T-helper 1 cell (primary cell): Measurements from ENCODE around the gene MPPED2.

Source experiments
- DNase-seq, 5 donors: peaks; one replicate each; pipeline ENCODE4 v3.0.0-alpha.2; 2012 to 2020

The MPPED2 gene

DNA sequence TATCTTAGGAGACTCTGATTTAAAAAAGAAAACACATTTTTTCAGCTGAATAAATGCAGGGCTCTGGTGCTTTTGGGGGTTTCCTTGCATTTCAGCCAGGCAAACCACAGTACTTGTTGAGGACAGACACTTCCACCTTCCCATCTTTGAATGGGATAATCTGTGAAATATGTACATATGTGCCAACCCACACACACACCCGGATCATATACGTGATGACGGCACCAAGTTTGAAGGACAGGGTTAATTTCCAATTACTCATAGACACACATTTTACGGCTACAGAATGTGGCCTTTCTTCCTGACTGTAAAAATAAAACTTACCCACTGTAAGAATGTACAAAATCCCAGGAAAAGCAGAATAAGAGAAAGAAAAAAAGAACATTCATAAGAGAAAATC, 104.4 kb downstream of the MPPED2 start:
- DNase-seq = no peak

DNA sequence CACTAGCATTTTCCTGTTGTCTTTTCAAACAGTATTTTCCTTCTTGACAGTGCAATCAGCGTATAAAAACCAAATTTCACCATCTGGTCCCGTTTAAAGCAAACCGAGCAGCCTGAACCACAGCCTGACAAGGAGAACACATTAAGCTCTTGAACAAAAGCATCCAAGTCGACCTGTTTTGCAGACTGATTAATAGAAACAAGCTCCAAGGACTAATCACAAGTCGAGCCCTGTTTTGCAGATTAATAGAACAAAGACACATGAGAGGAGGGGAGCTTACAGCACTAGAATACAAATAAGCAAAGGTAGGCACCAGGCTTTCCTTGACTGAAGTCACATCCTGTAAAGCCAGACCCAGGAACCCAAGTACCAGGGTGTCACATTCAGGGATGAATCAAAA, 104.8 kb downstream of the MPPED2 start:
- DNase-seq = no peak

DNA sequence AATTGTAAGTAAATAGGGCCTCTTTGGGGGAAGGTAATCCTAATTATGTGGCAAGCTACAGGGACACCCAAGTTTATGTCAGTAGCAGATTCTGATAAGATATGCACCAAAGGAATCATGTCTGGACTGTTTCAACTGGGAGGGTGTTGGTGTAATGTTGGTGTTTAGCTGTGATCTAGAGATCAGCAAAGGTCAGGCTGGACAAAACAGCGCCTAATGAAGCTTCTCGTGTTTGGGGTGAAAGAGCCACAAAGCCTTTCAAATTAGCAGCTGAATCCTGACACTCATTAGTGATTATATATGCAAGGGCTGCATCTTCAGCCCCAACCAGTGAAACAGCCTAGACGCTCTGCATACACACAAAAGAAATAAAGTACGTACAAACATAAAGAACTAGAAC, 106.3 kb downstream of the MPPED2 start:
- DNase-seq = no peak

DNA sequence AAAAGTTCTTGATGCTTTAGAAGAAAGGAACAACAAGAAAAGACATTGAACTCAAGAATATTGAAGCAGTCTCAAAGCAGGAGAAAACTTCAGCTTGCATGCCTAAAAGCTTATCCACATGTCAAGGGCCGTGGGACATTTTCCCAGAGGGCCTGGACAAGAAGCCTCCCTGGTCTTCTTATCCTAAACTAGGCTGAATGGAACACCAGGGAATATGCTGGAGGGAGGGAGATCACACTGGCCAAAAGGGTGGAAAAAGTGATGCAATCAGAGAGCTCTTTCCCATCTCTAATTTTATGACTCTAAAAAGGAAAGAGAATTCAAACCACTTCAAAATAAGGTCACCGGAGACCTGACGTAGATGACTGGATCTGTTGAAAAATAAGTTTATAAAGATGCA, 107.2 kb downstream of the MPPED2 start:
- DNase-seq = no peak

DNA sequence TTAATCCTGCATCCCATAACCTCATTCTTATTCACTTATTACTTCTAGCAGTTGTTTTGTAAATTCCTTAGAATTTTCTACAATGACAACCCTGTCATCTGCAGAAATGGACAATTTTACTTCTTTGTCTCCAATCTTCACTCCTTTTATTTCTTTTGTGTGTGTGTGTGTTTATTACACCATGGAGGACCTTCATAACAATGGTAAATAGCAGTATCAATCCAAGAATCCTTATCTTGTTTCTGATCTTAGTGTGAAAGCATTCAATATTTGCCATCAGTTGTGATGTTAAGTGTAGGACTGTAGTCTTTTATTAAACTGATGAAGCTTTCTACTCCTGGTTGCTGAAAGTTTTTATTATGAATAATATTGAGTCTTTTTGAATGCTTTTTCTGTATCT, 109.1 kb downstream of the MPPED2 start:
- no peak for DNase-seq

DNA sequence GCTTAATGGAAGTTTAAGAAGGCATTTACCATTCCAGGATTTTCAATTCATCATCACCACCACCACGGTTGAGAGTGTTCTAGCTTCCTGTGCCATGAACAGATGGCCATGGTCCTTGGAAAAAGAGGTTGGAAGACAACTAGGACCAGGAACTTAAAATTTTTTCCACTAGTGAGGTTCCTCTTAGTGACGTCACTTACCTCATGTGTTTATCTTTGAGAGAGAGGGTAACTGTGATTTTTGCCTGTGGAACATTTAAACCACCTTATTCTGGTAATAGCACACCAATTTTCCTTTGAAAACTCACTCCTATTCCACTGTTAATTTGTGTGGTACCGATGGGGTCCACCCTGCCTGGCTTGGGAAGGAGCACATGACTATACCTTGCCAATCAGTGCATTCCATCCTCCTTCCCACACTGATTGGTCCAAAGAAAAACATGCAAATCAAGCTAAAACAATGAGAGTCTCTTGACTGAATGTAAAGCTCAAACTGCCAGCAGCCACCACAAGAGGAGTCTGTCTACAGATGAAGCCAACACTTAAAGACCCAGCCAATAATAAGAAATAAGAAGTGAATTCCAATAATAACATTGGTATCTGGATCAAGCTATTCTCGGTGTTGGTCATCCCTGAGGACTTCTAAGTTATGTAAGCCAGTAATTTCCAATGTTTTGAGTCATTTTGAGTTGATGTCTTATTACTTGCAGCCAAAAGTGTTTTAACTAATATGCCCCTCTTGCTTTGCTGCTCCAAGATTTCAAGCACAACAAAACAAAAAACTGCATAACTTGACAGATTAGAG, 111.8 kb downstream of the MPPED2 start:
- no peak for DNase-seq

DNA sequence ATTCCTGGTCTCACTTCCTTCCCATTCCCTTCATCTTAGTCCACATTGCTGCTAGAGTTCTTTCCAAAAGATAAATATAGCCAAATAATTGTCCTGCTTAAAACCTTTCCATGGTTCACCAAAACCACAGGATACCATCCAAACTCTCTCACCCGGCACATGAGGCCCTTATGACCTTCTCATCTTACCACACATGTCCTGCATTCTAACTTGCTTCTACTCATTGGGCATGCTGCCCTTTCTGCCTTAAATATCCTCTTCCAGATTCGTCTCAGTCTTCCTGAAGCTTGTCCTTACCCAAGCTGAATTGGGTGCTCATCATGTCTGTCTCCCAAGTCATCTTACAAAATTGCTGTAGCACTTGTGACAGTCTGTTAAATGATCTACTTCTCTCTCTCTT, 114.9 kb downstream of the MPPED2 start:
- DNase-seq = no peak

DNA sequence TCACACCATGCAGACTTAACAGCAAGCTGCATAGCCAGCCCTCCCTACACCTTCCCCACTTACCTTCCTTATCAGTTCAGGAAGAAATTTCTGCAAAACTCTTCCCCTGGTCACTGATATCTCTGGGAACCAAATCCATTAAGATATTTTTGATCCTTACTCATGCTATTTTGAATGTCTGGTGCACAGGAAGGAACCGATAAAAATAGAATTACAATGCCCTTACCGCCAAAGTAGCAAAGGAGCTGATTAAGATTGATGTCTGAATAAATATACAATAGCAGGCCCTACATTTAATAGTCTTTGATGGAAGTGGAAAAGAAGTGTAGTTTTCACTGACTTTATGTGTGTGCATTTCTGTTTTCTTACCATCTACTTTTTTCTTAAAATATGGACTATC, 117.3 kb downstream of the MPPED2 start:
- DNase-seq = no peak

DNA sequence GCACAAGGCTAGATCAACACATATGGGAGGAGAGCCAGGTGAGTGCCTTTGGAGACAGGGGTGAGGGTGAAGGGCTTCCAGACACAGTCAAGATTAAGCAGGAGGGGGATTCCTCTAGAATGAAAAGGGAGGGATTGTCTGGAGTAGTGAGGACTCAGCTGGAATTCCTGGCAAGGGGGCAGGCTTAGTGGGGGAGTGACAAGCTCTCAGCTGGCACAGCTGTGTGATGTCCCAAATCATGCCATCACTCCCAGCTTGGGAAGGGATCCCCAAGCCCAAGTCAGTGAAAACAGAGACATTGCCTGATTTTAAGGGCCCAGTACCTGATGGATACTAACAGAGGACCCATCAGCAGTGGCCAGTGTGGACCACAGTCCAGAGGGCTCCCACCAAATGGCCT, 119.0 kb downstream of the MPPED2 start:
- DNase-seq = no peak

DNA sequence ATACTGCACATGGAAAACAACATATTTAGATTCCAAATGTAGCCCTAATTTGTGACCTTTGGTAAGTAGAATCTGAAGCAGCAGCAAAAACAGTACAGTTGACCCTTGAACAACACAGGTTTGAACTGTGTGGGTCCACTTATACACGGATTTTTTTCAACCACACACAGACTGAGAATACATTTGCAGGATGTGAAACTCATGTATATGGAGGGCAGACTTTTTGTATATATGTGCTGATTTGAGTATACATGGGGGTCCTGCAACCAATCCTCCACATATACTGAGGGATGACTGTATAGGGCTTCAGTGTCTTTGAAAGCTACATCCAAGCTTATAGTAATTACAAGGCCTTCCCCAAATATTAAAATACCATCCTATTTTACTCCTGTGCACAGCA, 120.5 kb downstream of the MPPED2 start:
- DNase-seq = no peak

DNA sequence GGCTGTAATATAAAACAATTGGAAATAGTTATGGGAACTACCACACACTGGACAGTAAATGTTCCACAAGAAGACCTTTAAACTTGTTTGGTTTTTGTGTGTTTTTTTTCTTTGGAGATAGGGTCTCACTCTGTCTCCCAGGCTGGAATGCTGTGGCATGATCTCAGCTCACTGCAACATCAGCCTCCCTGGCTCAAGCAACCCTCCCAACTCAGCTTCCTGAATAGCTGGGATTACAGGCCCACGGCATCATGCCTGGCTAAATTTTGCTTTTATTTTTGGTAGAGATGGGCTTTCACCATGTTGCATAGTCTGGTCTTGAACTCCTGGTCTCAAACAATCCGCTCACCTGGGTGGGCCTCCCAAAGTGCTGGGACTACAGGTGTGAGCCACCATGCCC, 121.0 kb downstream of the MPPED2 start:
- no peak for DNase-seq

DNA sequence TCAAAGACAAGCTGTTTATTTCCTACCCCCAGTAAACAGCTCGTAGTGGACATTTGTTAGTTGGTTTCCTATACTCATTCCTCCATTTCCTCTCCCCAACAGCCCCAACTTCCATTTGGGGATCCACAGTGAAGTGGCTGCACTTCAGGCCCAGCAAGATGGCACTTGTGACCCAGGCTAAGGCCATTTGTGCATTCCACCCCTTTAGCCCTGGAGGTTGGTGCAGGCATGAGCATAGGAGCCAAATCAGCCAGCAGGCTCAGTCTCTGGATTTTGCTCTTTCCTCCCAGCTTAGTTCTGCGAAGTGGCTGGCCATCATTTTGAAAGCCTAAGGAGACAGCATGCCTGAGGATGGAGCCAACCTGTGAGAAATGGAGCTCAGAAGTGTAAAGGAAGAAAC, 122.9 kb downstream of the MPPED2 start:
- no peak for DNase-seq

DNA sequence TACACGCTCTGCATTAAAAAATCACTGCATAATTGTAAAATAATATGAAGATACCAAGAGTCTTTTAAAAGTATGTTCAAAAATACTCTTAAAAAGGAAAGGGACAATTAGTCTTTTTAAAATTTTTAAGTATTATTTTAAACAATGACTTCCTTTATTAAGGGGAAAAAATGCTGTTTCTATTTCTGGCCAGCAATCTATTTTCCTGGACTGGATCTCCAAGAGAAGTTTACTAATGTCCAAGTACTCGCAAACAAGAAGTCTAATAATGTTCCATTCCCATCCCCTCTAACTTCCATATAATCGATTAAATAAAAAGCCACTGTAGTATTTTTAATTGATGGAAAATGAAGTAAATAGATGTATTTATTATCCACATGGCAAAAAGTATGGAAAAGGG, 123.7 kb downstream of the MPPED2 start:
- DNase-seq = no peak

DNA sequence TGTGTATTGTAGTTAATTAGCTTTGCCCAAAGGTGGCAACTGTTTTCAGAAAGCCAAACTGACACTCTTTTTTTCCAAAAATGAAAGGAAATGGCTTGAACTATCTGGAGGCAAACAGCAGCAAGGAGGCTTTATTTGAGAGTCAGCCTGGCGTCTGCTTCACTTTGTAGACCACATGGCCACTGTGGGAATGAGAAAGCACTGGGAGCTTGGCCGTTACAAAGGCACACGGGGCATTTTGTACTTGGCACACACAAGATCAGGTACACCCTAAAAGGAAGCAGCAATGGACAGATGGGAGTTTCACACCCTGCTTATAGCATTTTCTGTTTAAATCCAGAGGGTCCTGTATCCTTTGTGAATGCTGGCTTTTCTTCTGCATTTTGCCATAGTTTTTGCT, 126.3 kb downstream of the MPPED2 start:
- DNase-seq = no peak

DNA sequence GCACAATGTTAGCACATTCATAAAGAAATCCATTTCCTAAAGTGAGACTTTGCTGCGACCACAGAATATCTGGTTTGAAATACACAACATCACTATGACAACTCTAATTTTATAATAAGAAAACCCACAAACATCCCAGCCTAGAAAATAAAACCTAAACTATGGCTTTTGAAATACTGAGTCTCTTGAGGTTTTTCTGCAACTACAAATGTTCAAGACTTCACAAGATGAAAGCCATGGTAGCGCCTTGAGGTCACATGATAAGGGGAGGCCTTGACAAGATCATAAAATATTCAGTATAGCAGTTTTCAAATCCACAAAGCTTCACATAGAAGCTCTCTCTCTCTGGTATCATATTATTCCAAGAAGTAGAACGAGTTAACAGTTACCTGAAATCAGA, 126.8 kb downstream of the MPPED2 start:
- DNase-seq = no peak

DNA sequence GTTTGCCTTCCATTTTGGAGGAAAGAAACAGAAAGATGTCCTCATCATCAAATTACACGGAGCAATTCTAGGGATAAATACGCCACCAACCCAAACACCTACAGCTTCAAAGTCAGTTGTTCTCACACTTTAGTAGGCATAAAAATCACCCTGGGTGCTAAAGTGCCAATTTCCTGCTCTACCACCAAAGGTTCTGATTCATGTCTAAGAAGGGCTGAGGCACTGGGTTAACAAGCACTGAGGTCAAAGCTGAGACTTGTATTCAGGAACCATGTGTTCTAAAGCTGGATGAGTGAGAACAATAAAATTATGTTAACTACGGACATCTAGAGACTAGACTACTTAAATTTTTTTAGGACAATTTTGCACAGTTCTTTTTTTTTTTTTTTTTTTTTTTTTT, 127.6 kb downstream of the MPPED2 start:
- DNase-seq = no peak

DNA sequence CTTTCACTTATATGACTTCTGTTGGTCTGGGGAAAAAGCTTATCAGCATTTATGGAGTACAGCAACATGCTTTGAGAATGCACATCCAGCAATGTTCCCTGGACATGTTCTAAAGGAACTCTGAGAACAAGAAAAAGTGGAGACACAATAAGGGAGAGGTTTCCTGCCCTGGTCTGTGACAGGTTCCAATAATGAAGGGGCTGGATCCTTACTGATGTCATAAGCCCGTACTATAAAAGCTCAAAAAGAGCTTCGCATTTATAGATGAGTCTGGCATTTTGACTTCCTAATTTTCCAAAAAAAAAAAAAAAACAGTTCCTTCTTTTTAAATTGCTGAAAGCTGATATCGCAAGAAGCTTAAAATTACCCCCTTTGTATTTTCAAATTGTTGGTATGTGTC, 129.1 kb downstream of the MPPED2 start:
- DNase-seq = no peak

DNA sequence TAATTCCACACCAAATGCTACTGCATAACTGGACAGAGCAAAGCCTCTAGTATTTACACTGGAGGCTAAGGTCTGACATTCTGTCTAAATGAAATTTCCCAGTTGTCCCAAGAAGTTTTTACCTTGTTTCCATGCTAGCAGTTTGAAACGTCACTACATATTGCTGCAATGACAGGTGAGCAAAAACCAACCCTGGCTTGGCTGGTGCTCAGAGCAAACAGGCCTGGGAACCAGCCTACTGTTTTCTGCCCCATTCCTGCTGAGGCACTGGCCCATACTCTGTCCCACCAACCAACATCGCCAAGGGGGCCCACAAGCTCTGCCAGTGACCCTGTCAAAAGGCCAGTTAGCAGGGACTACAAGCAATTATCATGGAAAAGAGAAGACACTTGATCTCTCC, 131.1 kb downstream of the MPPED2 start:
- DNase-seq = no peak

DNA sequence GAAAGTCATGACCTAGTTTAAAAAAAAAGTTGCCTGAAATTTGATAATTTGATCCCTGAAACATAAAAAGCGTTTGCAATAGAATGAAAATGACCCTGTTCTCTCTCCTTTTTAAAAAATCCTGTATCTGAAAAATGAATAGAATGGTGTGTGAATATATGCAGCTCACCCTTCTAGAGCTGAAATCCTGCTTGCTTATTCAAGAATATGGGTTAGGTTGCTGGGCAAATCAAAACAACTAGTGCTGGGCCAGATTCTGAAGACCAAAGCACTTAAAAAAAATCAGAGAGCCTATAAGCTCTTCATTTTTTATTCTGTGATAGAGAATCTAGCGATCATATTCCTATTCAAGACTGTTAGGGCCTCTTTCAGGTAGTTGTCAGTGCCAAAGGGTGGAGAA, 131.6 kb downstream of the MPPED2 start:
- no peak for DNase-seq

DNA sequence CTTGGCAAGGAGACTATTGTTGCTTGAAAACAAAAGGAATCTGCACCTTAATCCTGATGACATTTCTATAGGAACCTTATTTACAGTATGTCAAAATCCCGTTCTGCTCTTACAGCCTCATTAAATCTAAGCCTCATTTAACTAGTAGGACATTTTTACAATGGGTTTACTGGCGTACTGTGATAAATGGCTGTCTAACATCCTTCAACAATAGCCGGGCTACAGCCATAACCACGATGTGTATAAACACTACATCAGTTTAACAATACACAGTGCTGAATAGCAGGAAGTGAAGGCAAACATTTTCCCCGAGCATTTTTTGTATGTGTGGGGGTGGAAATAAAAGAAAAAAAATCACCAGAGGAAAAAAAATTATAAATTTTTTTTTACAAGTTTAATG, 132.0 kb downstream of the MPPED2 start:
- no peak for DNase-seq

DNA sequence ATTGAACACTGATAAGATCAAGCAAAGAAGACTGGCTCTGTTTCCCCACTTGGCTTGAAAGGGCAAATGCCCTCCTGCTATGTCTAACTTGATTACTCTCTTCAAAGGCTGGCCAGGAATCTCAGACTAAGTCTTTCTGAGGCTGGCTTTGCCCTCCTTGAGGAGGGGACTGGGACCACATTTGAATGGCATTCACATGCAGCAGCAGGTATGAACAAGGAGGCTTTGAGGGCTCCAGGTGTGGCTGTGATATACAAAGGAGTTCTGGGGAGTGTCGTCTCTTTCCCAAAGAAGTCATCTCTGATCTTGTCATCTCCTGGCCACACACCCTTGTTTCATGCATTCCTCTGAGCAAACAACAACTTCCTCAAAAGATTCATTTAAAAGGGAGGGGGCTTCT, 132.4 kb downstream of the MPPED2 start:
- DNase-seq = no peak

DNA sequence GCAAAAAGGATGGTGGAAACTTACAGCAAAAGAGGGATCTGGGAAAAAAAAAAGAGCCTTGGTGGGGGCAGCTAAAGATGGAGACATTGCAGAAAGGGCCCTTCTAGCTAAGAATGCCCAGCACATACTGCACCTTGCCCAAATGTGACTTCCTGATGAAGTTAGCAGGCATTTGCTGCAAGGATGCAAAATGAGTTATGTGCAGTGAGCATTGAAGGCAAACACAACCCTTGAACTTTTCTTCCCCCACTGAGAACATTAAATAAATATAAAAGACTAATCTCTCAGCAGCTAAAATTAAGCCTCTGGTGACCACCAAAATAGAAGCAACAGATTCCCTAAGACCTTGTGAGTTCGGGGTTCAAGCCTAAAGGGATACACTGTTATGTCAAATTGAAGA, 133.3 kb downstream of the MPPED2 start:
- no peak for DNase-seq

DNA sequence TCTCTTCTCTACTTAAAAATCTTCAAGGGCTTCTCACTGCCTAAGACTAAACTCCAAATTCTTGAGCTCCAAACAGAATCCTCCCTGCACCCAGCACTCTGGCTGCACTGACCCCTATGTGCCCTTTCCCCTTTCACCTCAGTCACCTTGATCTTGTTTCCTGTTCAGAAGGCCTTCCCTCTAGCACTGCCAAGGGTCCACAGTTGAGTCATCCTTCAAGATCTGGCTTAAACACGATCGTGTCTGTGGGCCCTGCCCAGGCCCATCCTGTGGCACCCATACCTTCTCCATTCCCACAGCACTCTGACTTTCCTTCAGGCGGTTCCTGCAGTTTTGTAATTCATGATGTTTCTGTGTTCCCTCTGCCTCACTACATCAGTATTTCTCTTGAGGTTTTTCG, 134.0 kb downstream of the MPPED2 start:
- DNase-seq = no peak

DNA sequence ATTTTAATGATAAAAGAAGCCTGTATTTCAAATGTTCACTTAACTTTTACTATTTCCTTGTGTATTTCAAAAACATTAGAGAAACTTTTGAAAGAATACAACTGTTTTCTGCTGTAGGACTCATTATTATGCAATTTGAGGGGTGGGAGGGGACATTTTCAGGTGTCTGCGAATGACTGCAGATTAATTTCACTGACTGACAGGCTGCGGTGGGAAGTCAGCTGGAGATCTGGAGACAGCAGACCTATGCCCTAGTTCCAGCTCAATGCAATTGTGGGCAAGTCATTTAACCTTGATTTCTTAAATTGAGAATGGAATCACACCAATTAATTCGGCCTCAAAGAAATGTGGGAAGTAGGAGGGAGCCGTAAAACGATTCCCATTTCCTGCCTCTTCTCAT, 134.5 kb downstream of the MPPED2 start:
- DNase-seq = no peak

DNA sequence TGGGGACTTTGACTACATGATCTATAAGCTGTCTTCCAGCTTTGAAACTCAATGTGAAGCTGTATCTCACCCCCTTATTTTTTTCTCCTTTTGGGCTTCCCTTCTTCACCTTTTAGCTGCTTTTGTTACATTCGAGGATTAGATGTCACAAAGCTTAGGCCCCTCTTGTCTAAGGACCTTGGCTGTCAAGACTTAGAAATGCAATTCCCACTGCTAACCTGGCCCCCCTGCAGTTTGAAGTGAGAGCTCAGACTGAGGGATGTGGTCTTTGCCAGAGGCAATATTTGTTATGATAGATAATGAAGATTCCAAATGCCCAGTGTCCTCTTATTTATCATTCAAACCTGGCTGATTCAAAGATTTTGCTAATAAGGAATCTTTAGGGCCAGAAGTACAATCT, 135.0 kb downstream of the MPPED2 start:
- DNase-seq = no peak
